ENCODE data around the gene PUSL1. TPM values are rescaled to one million over a fixed set of nuclear protein-coding genes. Genes with fewer than 3 reads are reported as not detected.

Gene PUSL1
- total and polyA plus RNA-seq, 2 of the 13 experiments (the other 11 are each of a cell fraction or from before 2014, with no cell fraction given): 8.3 to 22.2 TPM

- TF ChIP-seq ZHX2 (IDR thresholded peaks at IDR 0.05; ENCODE audit: low read depth) (no peak), ZHX2 (CRISPR knock-in tag; IDR thresholded peaks at IDR 0.05; ENCODE audit: borderline replicate concordance) (peak; percentile 6; the same call in 1 of the 2 replicates), ZSCAN21 (CRISPR knock-in tag; IDR thresholded peaks at IDR 0.05; ENCODE audit: borderline replicate concordance) (no peak), ZNF121 (CRISPR knock-in tag; IDR thresholded peaks at IDR 0.05) (peak; percentile 8; the same call in 1 of the 2 replicates), ZNF224 (CRISPR knock-in tag; IDR thresholded peaks at IDR 0.05) (peak; percentile 31; the same call in 1 of the 2 replicates), CENPX (CRISPR knock-in tag; IDR thresholded peaks at IDR 0.05) (no peak), RBM39 (IDR thresholded peaks at IDR 0.05; ENCODE audit: low read depth, low read length, poor library complexity, severe bottlenecking) (no peak), ONECUT2 (CRISPR knock-in tag; IDR thresholded peaks at IDR 0.05) (no peak), MEF2D (CRISPR knock-in tag; IDR thresholded peaks at IDR 0.05) (peak; percentile 52; the same call in 1 of the 2 replicates), ZNF790 (CRISPR knock-in tag; IDR thresholded peaks at IDR 0.05; ENCODE audit: borderline replicate concordance) (0 out of 2 replicates have a peak, but pooled peaks have one; percentile 76), YEATS2 (CRISPR knock-in tag; IDR thresholded peaks at IDR 0.05; ENCODE audit: borderline replicate concordance) (peak; percentile 66; the same call in 1 of the 2 replicates), HOXA5 (CRISPR knock-in tag; IDR thresholded peaks at IDR 0.05) (no peak), GMEB1 (CRISPR knock-in tag; IDR thresholded peaks at IDR 0.05; ENCODE audit: borderline replicate concordance) (peak; percentile 54; the same call in 1 of the 2 replicates), LBX2 (CRISPR knock-in tag; IDR thresholded peaks at IDR 0.05; ENCODE audit: borderline replicate concordance) (no peak; the same call in 1 of the 2 replicates), MXD1 (CRISPR knock-in tag; IDR thresholded peaks at IDR 0.05) (peak; percentile 78; the same call in 1 of the 2 replicates), KAT8 (CRISPR knock-in tag; IDR thresholded peaks at IDR 0.05) (peak; percentile 78)
- TF ChIP-seq, protein P1, sequence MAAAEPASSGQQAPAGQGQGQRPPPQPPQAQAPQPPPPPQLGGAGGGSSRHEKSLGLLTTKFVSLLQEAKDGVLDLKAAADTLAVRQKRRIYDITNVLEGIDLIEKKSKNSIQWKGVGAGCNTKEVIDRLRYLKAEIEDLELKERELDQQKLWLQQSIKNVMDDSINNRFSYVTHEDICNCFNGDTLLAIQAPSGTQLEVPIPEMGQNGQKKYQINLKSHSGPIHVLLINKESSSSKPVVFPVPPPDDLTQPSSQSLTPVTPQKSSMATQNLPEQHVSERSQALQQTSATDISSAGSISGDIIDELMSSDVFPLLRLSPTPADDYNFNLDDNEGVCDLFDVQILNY (CRISPR knock-in tag; conservative IDR thresholded peaks at IDR 0.05): no peak
Measured at GRCh38 chr1:1324524-1325287, 16.3 kb downstream of the PUSL1 start, which contains the start of the genes CPTP and INTS11 (continued).

Data from HepG2 (cell line).